Trophoblast cell (in vitro differentiated cells and primary cell): ENCODE results near the gene CRCP.

ENCODE experiments used
- DNase-seq, 2 donors: peaks; one replicate each; pipeline ENCODE4 v3.0.0-alpha.2; 2016
- H2AFZ ChIP-seq: 2 replicates; pipeline ENCODE4 v1.6.1; 2013; ENCODE audit warnings: low read length, moderate library complexity, mild to moderate bottlenecking; ENCODE audit not compliant: insufficient read depth, poor library complexity
- H2AK5ac ChIP-seq: 2 replicates; pipeline ENCODE4 v1.6.1; 2013; ENCODE audit warnings: mild to moderate bottlenecking, low read length
- H2BK120ac ChIP-seq: 2 replicates; pipeline ENCODE4 v1.6.1; 2013; ENCODE audit warnings: low read length, mild to moderate bottlenecking, moderate library complexity; ENCODE audit not compliant: insufficient read depth, poor library complexity
- H2BK12ac ChIP-seq: 2 replicates; pipeline ENCODE4 v1.6.1; 2013; ENCODE audit warnings: mild to moderate bottlenecking, low read length, moderate library complexity
- H2BK5ac ChIP-seq: 2 replicates; pipeline ENCODE4 v1.6.1; 2013; ENCODE audit warnings: low read length, low read depth, moderate library complexity, mild to moderate bottlenecking; ENCODE audit not compliant: poor library complexity
- H3K14ac ChIP-seq: 2 replicates; pipeline ENCODE4 v1.6.1; 2013; ENCODE audit warnings: mild to moderate bottlenecking, low read length
- H3K18ac ChIP-seq: 2 replicates; pipeline ENCODE4 v1.6.1; 2013; ENCODE audit warnings: mild to moderate bottlenecking, low read length
- H3K23ac ChIP-seq: 2 replicates; pipeline ENCODE4 v1.6.1; 2013; ENCODE audit warnings: low read length
- H3K27ac ChIP-seq: 2 replicates; pipeline ENCODE4 v1.5.1; 2013; ENCODE audit warnings: low read depth, mild to moderate bottlenecking, inconsistent platforms, low read length, moderate library complexity
- H3K27me3 ChIP-seq: 2 replicates; pipeline ENCODE4 v1.6.1; 2013; ENCODE audit warnings: inconsistent platforms, mild to moderate bottlenecking, low read length, moderate library complexity; ENCODE audit not compliant: insufficient read depth
- H3K36me3 ChIP-seq, 2 experiments: 1 replicate in 1 of 2; 2 replicates in 1 of 2; pipeline ENCODE4 v1.6.1; 2013; ENCODE audit warnings: low read length in 2 of 2, mild to moderate bottlenecking in 2 of 2, moderate library complexity in 1 of 2; ENCODE audit not compliant: insufficient read depth in 2 of 2, control insufficient read depth in 1 of 2
- H3K4ac ChIP-seq: 2 replicates; pipeline ENCODE4 v1.6.1; 2013; ENCODE audit warnings: low read depth, mild to moderate bottlenecking, low read length, moderate library complexity
- H3K4me1 ChIP-seq, 2 experiments: 1 replicate in 1 of 2; 2 replicates in 1 of 2; pipeline ENCODE4 v1.6.1; 2013; ENCODE audit warnings: low read length in 2 of 2, mild to moderate bottlenecking in 2 of 2, moderate library complexity in 1 of 2; ENCODE audit not compliant: insufficient read depth in 2 of 2, control insufficient read depth in 1 of 2
- H3K4me2 ChIP-seq: 2 replicates; pipeline ENCODE4 v1.6.1; 2013; ENCODE audit warnings: inconsistent platforms, mild to moderate bottlenecking, low read length, moderate library complexity
- H3K4me3 ChIP-seq: 2 replicates; pipeline ENCODE4 v1.5.1; 2013; ENCODE audit warnings: mild to moderate bottlenecking, low read depth, low read length, inconsistent platforms
- H3K79me1 ChIP-seq: one replicate; pipeline ENCODE4 v1.6.1; 2013; ENCODE audit warnings: low read length
- H3K79me2 ChIP-seq: 2 replicates; pipeline ENCODE4 v1.6.1; 2013; ENCODE audit warnings: low read length, mild to moderate bottlenecking; ENCODE audit not compliant: control insufficient read depth, insufficient read depth, poor library complexity
- H3K9ac ChIP-seq: 2 replicates; pipeline ENCODE4 v1.6.1; 2013; ENCODE audit warnings: mild to moderate bottlenecking, low read length
- H3K9me3 ChIP-seq: 2 replicates; pipeline ENCODE4 v1.6.1; 2013; ENCODE audit warnings: low read depth, mild to moderate bottlenecking, control low read depth, inconsistent platforms, low read length; ENCODE audit not compliant: insufficient read depth
- H4K12ac ChIP-seq: 2 replicates; pipeline ENCODE4 v1.6.1; 2013; ENCODE audit warnings: low read depth, mild to moderate bottlenecking, low read length, moderate library complexity
- H4K8ac ChIP-seq: 2 replicates; pipeline ENCODE4 v1.6.1; 2013; ENCODE audit warnings: low read depth, mild to moderate bottlenecking, low read length, moderate library complexity
- H4K91ac ChIP-seq: one replicate; pipeline ENCODE4 v1.6.1; 2013; ENCODE audit warnings: low read depth, mild to moderate bottlenecking, low read length, moderate library complexity
- WGBS: extraction: QIAGEN DNeasy Blood & Tissue Kit; methylation state at CpG from one replicate; pipeline ENCODE4 v1.1.7; 2013; ENCODE audit warnings: missing lambda C conversion rate; ENCODE audit not compliant: insufficient read length, insufficient coverage; ENCODE audit errors: extremely low coverage; 5-methylcytosine and 5-hydroxymethylcytosine counted together

CRCP gene

GRCh38 chr7:66095010-66095409 lies 19.6 kb upstream of the CRCP start:
- H2BK120ac ChIP-seq = no peak overlapping the region
- no peak for DNase-seq
- no peak overlapping the region for H3K23ac ChIP-seq
- H3K4me2 ChIP-seq = no peak overlapping the region
- H4K8ac ChIP-seq = no peak overlapping the region
- no peak overlapping the region for H2AFZ ChIP-seq
- no peaks in the 10 kb centered on the region for H3K79me2 ChIP-seq
- H3K79me1 ChIP-seq = peaks cover 5% of the 10 kb centered on the region
- H2BK12ac ChIP-seq = no peak overlapping the region
- H3K14ac ChIP-seq = no peak overlapping the region
- no peak overlapping the region for H2AK5ac ChIP-seq
- no peak overlapping the region for H3K4ac ChIP-seq
- H3K27ac ChIP-seq = no peak overlapping the region
- no peak overlapping the region for H3K4me3 ChIP-seq
- H2BK5ac ChIP-seq = no peak overlapping the region
- peak overlapping the region; percentile 53 for H3K9ac ChIP-seq
- H4K12ac ChIP-seq = no peak overlapping the region
- no peak overlapping the region for H3K18ac ChIP-seq
- no peak overlapping the region for H4K91ac ChIP-seq
- no CpG with 5 or more reads among the region's 4 CpGs for whole genome bisulfite sequencing
- H3K27me3 ChIP-seq = no peaks in the 10 kb centered on the region
- H3K36me3 ChIP-seq = peaks cover 5 to 9% of the 10 kb centered on the region in 2 experiments
- peaks cover 0 to 5% of the 10 kb centered on the region in 2 experiments for H3K4me1 ChIP-seq
- H3K9me3 ChIP-seq = peaks cover 5% of the 10 kb centered on the region

GRCh38 chr7:66099232-66099550 lies 15.5 kb upstream of the CRCP start:
- Histone ChIP-seq H3K27me3 (no peaks in the 10 kb centered on the region), H3K79me1 (peaks cover 5% of the 10 kb centered on the region), H2AK5ac (no peak overlapping the region), H2BK5ac (no peak overlapping the region), H3K18ac (no peak overlapping the region), H3K36me3 (no peaks in the 10 kb centered on the region), H3K4me3 (no peak overlapping the region), H3K23ac (no peak overlapping the region), H4K91ac (no peak overlapping the region), H2AFZ (no peak overlapping the region), H3K4ac (no peak overlapping the region), H3K14ac (no peak overlapping the region), H3K79me2 (no peaks in the 10 kb centered on the region), H3K4me1 (peaks cover 0 to 5% of the 10 kb centered on the region in 2 experiments), H2BK12ac (no peak overlapping the region), H3K4me2 (peak overlapping the region; percentile 51), H3K9ac (no peak overlapping the region), H4K12ac (no peak overlapping the region), H2BK120ac (no peak overlapping the region), H4K8ac (no peak overlapping the region), H3K9me3 (peaks cover 2% of the 10 kb centered on the region), H3K27ac (no peak overlapping the region)
- no peak for DNase-seq
- WGBS = no CpG with 5 or more reads among the region's 2 CpGs

- no peak overlapping the region for H3K9ac ChIP-seq
- H4K8ac ChIP-seq = peak overlapping the region; percentile 77
- WGBS = no CpG with 5 or more reads among the region's 15 CpGs
- peak overlapping the region; percentile 10 for H3K14ac ChIP-seq
- no peak overlapping the region for H2BK120ac ChIP-seq
- H3K79me2 ChIP-seq = no peaks in the 10 kb centered on the region
- H2AK5ac ChIP-seq = no peak overlapping the region
- H3K23ac ChIP-seq = no peak overlapping the region
- peak overlapping the region; percentile 55 for H3K4me3 ChIP-seq
- H2BK12ac ChIP-seq = no peak overlapping the region
- peak overlapping the region; percentile 18 for H4K12ac ChIP-seq
- H3K9me3 ChIP-seq = peaks cover 2% of the 10 kb centered on the region
- H3K18ac ChIP-seq = peak overlapping the region; percentile 12
- peaks cover 5% of the 10 kb centered on the region for H3K79me1 ChIP-seq
- H3K27ac ChIP-seq = peak overlapping the region; percentile 13
- H3K4me2 ChIP-seq = peak overlapping the region; percentile 51
- peak overlapping the region; percentile 7 for H2BK5ac ChIP-seq
- H3K4ac ChIP-seq = no peak overlapping the region
- DNase-seq = peak; percentile 76 to 81
- peaks cover 0 to 5% of the 10 kb centered on the region in 2 experiments for H3K4me1 ChIP-seq
- H3K27me3 ChIP-seq = no peaks in the 10 kb centered on the region
- peak overlapping the region; percentile 68 for H2AFZ ChIP-seq
- no peaks in the 10 kb centered on the region for H3K36me3 ChIP-seq
- peak overlapping the region; percentile 44 for H4K91ac ChIP-seq
Measured at GRCh38 chr7:66099551-66100407, 14.9 kb upstream of the CRCP start.

- Histone ChIP-seq H3K4me3 (no peak overlapping the region), H3K79me1 (peaks cover 5% of the 10 kb centered on the region), H4K12ac (peak overlapping the region; percentile 18), H3K4me1 (peaks cover 0 to 5% of the 10 kb centered on the region in 2 experiments), H3K36me3 (no peaks in the 10 kb centered on the region), H2BK120ac (no peak overlapping the region), H2BK12ac (no peak overlapping the region), H3K9me3 (no peaks in the 10 kb centered on the region), H2AFZ (no peak overlapping the region), H3K14ac (no peak overlapping the region), H3K4ac (no peak overlapping the region), H4K91ac (no peak overlapping the region), H3K9ac (no peak overlapping the region), H2AK5ac (no peak overlapping the region), H3K79me2 (no peaks in the 10 kb centered on the region), H3K23ac (no peak overlapping the region), H4K8ac (peak overlapping the region; percentile 47), H3K27ac (no peak overlapping the region), H2BK5ac (no peak overlapping the region), H3K4me2 (peak overlapping the region; percentile 51), H3K18ac (no peak overlapping the region), H3K27me3 (no peaks in the 10 kb centered on the region)
- peak in 1 of 2 donors; percentile 59 for DNase-seq
- no CpG with 5 or more reads among the region's 12 CpGs for WGBS
Measured at GRCh38 chr7:66100408-66101050, 14.1 kb upstream of the CRCP start.
